PC-9 (cell line): Measurements from ENCODE around the gene C14orf119. TPM values are rescaled to one million over a fixed set of nuclear protein-coding genes. Genes with fewer than 3 reads are reported as not detected.

Experiments used
- BruUV-seq: library from RNA; stranded (reverse); fragments of 400-500 nt; replicated peaks from 2 replicates; lab custom pipeline; 2021; lab: Mats Ljungman, UMichigan
- CTCF ChIA-PET: fragments of 300-600 bp; sonication (Branson Sonifier 250); formaldehyde crosslinking; loops from one replicate; lab custom pipeline; 2022; ENCODE audit warnings: antibody characterized with exemption; lab: Charles Lee
- POLR2A ChIA-PET: fragments of 300-600 bp; sonication (Branson Sonifier 250); formaldehyde crosslinking; loops from one replicate; lab custom pipeline; 2022; ENCODE audit warnings: antibody characterized with exemption; ENCODE audit not compliant: unreplicated experiment; lab: Charles Lee
- DNase-seq, 2 experiments: peaks; one replicate each; pipeline versions ENCODE4 v3.0.0 to v3.0.0-alpha.2; 2015 to 2022; ENCODE audit warnings: mixed read lengths in 1 of 2
- H2AFZ ChIP-seq: fragments of 200-600 bp; sonication (generic); 2 replicates; pipeline ENCODE4 v1.8.1; 2017; ENCODE audit warnings: antibody characterized with exemption
- H3F3A ChIP-seq: fragments of 200-600 bp; sonication (generic); 2 replicates; pipeline ENCODE4 v1.8.1; 2017; ENCODE audit warnings: antibody characterized with exemption, mild to moderate bottlenecking, low read depth; ENCODE audit not compliant: insufficient read depth
- H3K27ac ChIP-seq: fragments of 200-600 bp; sonication (generic); 2 replicates; pipeline ENCODE4 v1.6.1; 2016; ENCODE audit warnings: mixed run types
- H3K27me3 ChIP-seq: fragments of 200-600 bp; sonication (generic); 2 replicates; pipeline ENCODE4 v1.6.1; 2016; ENCODE audit warnings: low read depth, mixed run types; ENCODE audit not compliant: insufficient read depth
- H3K36me3 ChIP-seq: fragments of 200-600 bp; sonication (generic); 2 replicates; pipeline ENCODE4 v1.6.1; 2016; ENCODE audit warnings: low read depth, mixed run types
- H3K4me1 ChIP-seq: fragments of 200-600 bp; sonication (generic); replicated peaks from 2 replicates; pipeline ENCODE4 v1.6.1; 2016; ENCODE audit warnings: mixed run types; ENCODE audit not compliant: insufficient read depth
- H3K4me2 ChIP-seq: fragments of 200-600 bp; sonication (generic); 2 replicates; pipeline ENCODE4 v1.6.1; 2017; ENCODE audit warnings: mixed run types
- H3K4me3 ChIP-seq: fragments of 200-600 bp; sonication (generic); 2 replicates; pipeline ENCODE4 v1.6.1; 2016; ENCODE audit warnings: mixed run types
- H3K79me2 ChIP-seq: fragments of 200-600 bp; sonication (generic); 2 replicates; pipeline ENCODE4 v1.6.1; 2017; ENCODE audit warnings: low read depth, mixed run types
- H3K9me2 ChIP-seq: fragments of 200-600 bp; sonication (generic); 2 replicates; pipeline ENCODE4 v1.8.1; 2017; ENCODE audit warnings: mild to moderate bottlenecking; ENCODE audit not compliant: insufficient read depth
- H3K9me3 ChIP-seq: fragments of 200-600 bp; sonication (generic); 2 replicates; pipeline ENCODE4 v1.8.1; 2016; ENCODE audit warnings: low read depth; ENCODE audit not compliant: insufficient read depth
- H4K20me1 ChIP-seq: fragments of 200-600 bp; sonication (generic); 2 replicates; pipeline ENCODE4 v1.8.1; 2017; ENCODE audit not compliant: insufficient read depth
- EZH2 ChIP-seq: fragments of 200-600 bp; sonication (generic); IDR thresholded peaks from 2 replicates; pipeline ENCODE4 v1.8.0; 2017; ENCODE audit warnings: antibody characterized with exemption, low read depth
- intact Hi-C: fragments of 100-400 bp; cut with micrococcal nuclease; formaldehyde crosslinking; loops from one replicate; pipeline ENCODE4 v1.10.0; 2022; ENCODE audit not compliant: unreplicated experiment
- total RNA-seq: library from RNA; stranded (reverse); gene quantifications from 2 replicates; pipeline ENCODE4 v1.2.3, GENCODE V29; 2021
- TF ChIP-seq, protein P1 (sequence below): fragments of 200-600 bp; sonication (generic); conservative IDR thresholded peaks from 2 replicates; pipeline ENCODE4 v1.6.1; 2017; ENCODE audit warnings: mixed run types, antibody characterized with exemption, mild to moderate bottlenecking, moderate library complexity

The C14orf119 gene
- total RNA-seq, 1 experiment from 2014 or later, result 46.5 TPM

DNA sequence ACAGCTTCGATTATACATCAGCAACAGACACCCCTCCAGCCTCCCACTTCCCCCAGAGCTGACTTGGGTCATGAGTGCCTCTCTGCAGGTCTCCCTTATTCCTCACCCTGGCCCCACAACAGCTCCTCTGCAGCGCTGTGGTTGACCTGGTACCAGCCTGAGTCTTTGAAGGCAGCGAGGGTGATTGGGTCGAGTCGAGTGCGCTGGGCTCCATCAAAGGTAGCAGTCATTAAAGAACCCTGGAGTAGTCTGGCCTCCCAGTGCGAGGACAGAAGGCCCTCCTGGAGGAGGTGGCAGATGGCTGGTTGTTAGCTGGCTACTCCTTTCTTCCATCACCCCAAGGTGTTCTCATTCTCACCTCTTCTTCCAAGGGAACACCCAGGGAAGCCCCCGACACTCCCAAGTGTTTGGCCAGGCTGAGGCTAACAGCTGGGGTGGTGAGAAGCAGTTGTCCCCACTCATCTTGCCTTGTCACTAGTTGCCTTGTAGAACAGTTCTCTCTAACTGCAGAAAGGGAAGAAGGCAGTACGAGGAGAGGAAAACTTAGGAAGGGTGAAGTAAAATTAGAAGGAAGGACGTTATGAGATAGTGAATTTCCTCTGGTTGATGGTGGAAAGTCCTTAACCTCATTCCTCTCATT is 6.8 kb downstream of the C14orf119 start:
- Histone ChIP-seq H3K27me3 (no peaks in the 10 kb centered on the region), H3F3A (no peaks in the 10 kb centered on the region; the same call in 1 of the 2 replicates), H3K9me2 (no peaks in the 10 kb centered on the region), H3K4me1 (peaks cover 5% of the 10 kb centered on the region; the same call in 1 of the 2 replicates), H3K4me3 (no peak overlapping the region), H3K79me2 (peaks cover 21% of the 10 kb centered on the region), H3K9me3 (no peaks in the 10 kb centered on the region), H4K20me1 (no peaks in the 10 kb centered on the region; the same call in 1 of the 2 replicates), H2AFZ (no peak overlapping the region), H3K4me2 (no peak overlapping the region), H3K36me3 (peaks cover 16% of the 10 kb centered on the region; the same call in 1 of the 2 replicates), H3K27ac (no peak overlapping the region)
- no TSS peak for BruUV-seq
- CTCF ChIA-PET, result interaction anchor here (0.6 kb wide), 1 partner anchor 106 kb away, joined by 3 read pairs; no protein-coding TSS in a partner anchor
- POLR2A ChIA-PET, result no interaction called here
- intact Hi-C loops, result no loop called here
- TF ChIP-seq, protein P1, sequence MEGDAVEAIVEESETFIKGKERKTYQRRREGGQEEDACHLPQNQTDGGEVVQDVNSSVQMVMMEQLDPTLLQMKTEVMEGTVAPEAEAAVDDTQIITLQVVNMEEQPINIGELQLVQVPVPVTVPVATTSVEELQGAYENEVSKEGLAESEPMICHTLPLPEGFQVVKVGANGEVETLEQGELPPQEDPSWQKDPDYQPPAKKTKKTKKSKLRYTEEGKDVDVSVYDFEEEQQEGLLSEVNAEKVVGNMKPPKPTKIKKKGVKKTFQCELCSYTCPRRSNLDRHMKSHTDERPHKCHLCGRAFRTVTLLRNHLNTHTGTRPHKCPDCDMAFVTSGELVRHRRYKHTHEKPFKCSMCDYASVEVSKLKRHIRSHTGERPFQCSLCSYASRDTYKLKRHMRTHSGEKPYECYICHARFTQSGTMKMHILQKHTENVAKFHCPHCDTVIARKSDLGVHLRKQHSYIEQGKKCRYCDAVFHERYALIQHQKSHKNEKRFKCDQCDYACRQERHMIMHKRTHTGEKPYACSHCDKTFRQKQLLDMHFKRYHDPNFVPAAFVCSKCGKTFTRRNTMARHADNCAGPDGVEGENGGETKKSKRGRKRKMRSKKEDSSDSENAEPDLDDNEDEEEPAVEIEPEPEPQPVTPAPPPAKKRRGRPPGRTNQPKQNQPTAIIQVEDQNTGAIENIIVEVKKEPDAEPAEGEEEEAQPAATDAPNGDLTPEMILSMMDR, result no peak
- no peak for TF ChIP-seq EZH2
- no peak for DNase-seq

DNA sequence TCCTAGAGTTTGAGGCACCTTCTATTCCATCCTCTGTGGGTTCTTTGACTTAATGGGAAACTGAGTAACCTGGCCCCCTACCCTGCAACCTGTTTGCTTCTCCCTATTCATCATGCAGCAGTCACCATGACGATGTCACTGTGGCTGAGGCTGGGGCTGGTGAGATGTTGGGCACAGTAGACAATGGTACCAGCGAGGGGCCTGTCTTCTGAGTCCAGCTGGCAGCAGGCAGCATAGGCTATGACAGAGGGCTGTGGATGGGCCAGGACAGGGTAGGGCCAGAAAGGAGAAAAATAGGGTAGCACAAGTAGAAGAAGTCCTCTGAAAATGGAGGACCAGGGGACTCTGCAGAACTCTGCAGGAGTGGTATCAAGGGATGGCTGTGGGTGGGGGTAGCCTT is 7.5 kb downstream of the C14orf119 start:
- TF ChIP-seq EZH2, result no peak
- TF ChIP-seq, protein P1, result no peak
- DNase-seq, result no peak
- Histone ChIP-seq H3K27me3 (no peaks in the 10 kb centered on the region), H3K36me3 (peaks cover 10% of the 10 kb centered on the region; the same call in 1 of the 2 replicates), H2AFZ (no peak overlapping the region), H3K79me2 (peaks cover 14% of the 10 kb centered on the region), H3K27ac (no peak overlapping the region), H3K4me3 (no peak overlapping the region), H3K9me3 (no peaks in the 10 kb centered on the region), H3F3A (no peaks in the 10 kb centered on the region; the same call in 1 of the 2 replicates), H3K9me2 (no peaks in the 10 kb centered on the region), H3K4me1 (no peaks in the 10 kb centered on the region), H4K20me1 (no peaks in the 10 kb centered on the region; the same call in 1 of the 2 replicates), H3K4me2 (no peak overlapping the region)
- no TSS peak for BruUV-seq
- ChIA-PET POLR2A (no interaction called here), CTCF (no interaction called here)
- intact Hi-C loops, result no loop called here

DNA sequence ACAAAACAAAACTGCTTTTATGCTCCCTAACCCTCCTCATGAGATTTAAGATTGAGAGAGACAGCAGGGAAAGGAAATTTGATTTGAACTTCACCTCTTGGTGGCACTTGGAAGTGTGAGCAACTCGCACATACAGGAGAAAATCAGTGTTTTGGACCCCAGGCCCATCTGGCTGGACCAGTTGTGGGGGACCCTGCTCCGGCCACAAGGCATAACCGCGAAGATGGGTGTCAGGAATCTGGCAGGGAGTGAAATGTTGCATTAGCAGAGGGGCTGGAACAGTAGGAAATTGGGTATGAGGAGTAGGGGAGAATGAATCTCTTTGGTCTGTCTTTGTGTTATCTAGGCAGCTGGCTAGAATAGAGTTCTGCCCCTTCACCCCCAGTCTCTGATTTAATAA is 8.3 kb downstream of the C14orf119 start:
- ChIA-PET POLR2A (interaction anchor here (0.6 kb wide), 1 partner anchor 763 kb away, joined by 4 read pairs; no protein-coding TSS in a partner anchor), CTCF (no interaction called here)
- Histone ChIP-seq H2AFZ (no peak overlapping the region), H3K27me3 (no peaks in the 10 kb centered on the region), H3K36me3 (peaks cover 3% of the 10 kb centered on the region; the same call in 1 of the 2 replicates), H4K20me1 (no peaks in the 10 kb centered on the region; the same call in 1 of the 2 replicates), H3K79me2 (peaks cover 6% of the 10 kb centered on the region), H3K9me3 (no peaks in the 10 kb centered on the region), H3K4me1 (no peaks in the 10 kb centered on the region), H3K4me2 (no peak overlapping the region), H3K4me3 (no peak overlapping the region), H3K27ac (no peak overlapping the region), H3F3A (no peaks in the 10 kb centered on the region; the same call in 1 of the 2 replicates), H3K9me2 (no peaks in the 10 kb centered on the region)
- TF ChIP-seq EZH2, result no peak
- TF ChIP-seq, protein P1, result no peak
- no peak for DNase-seq
- BruUV-seq, result no TSS peak
- intact Hi-C loops, result no loop called here
